ENCODE measurements around the gene RPL26.

- TF ChIP-seq POLR2A (IDR thresholded peaks at IDR 0.05), result no peak
- no peak for TF ChIP-seq CTCF (IDR thresholded peaks at IDR 0.05 in 4 of 5, conservative IDR thresholded peaks at IDR 0.05 in 1 of 5)
Measured at GRCh38 chr17:8337802-8338752, 44.9 kb downstream of the RPL26 start.

Measured in gastrocnemius medialis (tissue), 4 donors.